ENCODE results near the gene LCNL1. TPM values are rescaled to one million over a fixed set of nuclear protein-coding genes. Genes with fewer than 3 reads are reported as not detected.

LCNL1 gene
- total RNA-seq (not detected), polyA plus RNA-seq (under 1 TPM in 2 of 3 donors, not detected in 1; 0.19 to 0.25 TPM)
- long read RNA-seq, donor 1: 0 reads
- long read RNA-seq, donor 2: 0 reads
- long read RNA-seq, donor 3: 0 reads
- long read RNA-seq, donor 4, partial matches to known transcripts: 0 of 1 reads
- long read RNA-seq, donor 4, other reads (novel, unspliced or antisense): 0 of 1 reads
- long read RNA-seq, donor 5: 0 reads
- long read RNA-seq, donor 6: 0 reads
- long read RNA-seq, donor 7: 0 reads
- long read RNA-seq, donor 8: 0 reads
- long read RNA-seq, donor 9: 0 reads
- long read RNA-seq, donor 10: 0 reads

DNA sequence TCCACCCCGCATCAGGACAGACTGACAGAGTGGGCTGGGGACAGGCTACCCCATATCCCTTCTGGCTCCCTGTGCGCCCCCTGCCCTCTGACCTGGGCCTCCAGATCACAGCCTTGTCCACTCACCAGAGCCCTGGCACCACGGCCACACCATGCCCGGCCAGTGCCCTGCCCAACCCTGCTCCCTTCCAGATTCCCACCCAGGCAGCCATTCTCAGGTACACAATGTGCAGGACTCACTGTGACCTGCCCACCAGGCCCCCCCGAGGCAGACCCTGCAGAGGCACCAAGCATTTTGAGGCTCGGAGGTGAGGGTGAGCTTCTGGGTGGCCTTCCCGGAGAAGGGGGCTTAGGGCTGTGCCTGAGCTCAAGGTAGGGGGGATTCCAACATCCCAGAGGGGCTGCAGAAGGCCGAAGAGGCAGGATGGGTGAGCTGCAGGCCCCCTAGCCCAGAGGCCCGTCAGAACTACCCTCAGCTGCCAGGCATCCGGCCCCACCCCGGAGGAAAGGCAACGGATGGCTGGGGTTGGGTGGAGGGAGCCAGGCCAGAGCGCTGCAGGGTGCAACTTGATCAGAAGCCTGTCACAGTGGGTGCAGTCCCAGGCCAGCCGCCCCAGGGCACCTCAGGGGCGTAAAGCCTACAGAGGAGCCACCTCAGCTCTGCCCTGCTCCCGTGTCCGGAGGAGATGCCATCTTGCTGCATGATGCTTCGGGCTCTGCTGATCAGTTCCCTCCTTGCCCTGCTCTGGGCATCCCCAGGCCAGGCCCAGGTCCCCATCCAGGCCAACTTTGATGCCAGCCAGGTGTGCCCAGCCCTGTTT is at the start of gene LCNL1:
TSS of gene LCNL1 (plus strand) at position 762 of the 820 bp plus-strand sequence. CDS start 594 bp downstream, outside the sequence.
- H3K4me1 ChIP-seq: peaks cover 13 to 30% (median 24%) of the 10 kb centered on the region in 4 donors
- TF ChIP-seq, protein P1, sequence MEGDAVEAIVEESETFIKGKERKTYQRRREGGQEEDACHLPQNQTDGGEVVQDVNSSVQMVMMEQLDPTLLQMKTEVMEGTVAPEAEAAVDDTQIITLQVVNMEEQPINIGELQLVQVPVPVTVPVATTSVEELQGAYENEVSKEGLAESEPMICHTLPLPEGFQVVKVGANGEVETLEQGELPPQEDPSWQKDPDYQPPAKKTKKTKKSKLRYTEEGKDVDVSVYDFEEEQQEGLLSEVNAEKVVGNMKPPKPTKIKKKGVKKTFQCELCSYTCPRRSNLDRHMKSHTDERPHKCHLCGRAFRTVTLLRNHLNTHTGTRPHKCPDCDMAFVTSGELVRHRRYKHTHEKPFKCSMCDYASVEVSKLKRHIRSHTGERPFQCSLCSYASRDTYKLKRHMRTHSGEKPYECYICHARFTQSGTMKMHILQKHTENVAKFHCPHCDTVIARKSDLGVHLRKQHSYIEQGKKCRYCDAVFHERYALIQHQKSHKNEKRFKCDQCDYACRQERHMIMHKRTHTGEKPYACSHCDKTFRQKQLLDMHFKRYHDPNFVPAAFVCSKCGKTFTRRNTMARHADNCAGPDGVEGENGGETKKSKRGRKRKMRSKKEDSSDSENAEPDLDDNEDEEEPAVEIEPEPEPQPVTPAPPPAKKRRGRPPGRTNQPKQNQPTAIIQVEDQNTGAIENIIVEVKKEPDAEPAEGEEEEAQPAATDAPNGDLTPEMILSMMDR (IDR thresholded peaks at IDR 0.05): no peak
- no peak for TF ChIP-seq POLR2A (IDR thresholded peaks at IDR 0.05)
- no peak for TF ChIP-seq EP300 (IDR thresholded peaks at IDR 0.05)
- TF ChIP-seq POLR2AphosphoS5 (IDR thresholded peaks at IDR 0.05): no peak
- H3K36me3 ChIP-seq: no peaks in the 10 kb centered on the region
- H3K9me3 ChIP-seq: no peaks in the 10 kb centered on the region
- peaks cover 12 to 75% (median 34%) of the 10 kb centered on the region in 3 donors for H3K27me3 ChIP-seq
- intact Hi-C loops (cut with DNase I; ENCODE audit: low total_unique reads): no loop called here
- 71 to 78% (median 75%) methylated on average over 17 to 18 of the region's 18 CpGs for WGBS, 5 donors
- no peak for DNase-seq
- peak within 1 kb of the TSS in 2 of 5 donors; percentile 7 to 51 for H3K27ac ChIP-seq
- no peak within 1 kb of the TSS for H3K4me3 ChIP-seq

DNA sequence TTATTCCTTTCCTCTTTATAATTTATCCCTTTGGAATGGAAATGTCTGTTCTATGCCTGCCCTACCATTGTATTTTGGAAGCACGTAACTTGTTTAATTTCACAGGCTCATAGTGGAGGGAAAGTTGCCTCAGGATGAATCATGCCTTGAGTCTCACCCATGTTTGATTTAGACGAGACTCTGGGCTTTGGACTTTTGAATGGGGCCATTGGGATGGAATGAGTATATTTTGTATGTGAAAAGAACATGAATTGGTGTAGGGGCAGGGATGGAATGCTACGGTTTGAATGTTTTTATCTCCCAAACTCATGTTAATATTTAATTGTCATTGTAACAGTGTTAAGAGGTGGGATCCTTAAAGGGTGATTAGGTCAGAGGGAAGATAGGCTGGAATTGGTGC is 48.5 kb upstream of the LCNL1 start:
- H3K36me3 ChIP-seq: peaks cover 0 to 18% (median 9%) of the 10 kb centered on the region in 4 donors
- no peaks in the 10 kb centered on the region for H3K9me3 ChIP-seq
- no peak overlapping the region for H3K27ac ChIP-seq
- H3K4me3 ChIP-seq: no peak overlapping the region
- intact Hi-C loops (cut with DNase I; ENCODE audit: low total_unique reads): no loop called here
- no peak for DNase-seq
- 76 to 87% (median 84%) methylated on average over 3 of the region's 3 CpGs for WGBS, 5 donors
- no peaks in the 10 kb centered on the region for H3K4me1 ChIP-seq
- TF ChIP-seq POLR2AphosphoS5 (IDR thresholded peaks at IDR 0.05): no peak
- no peak for TF ChIP-seq POLR2A (IDR thresholded peaks at IDR 0.05)
- H3K27me3 ChIP-seq: no peaks in the 10 kb centered on the region

GRCh38 chr9:136935651-136936050 is 47.1 kb upstream of the LCNL1 start:
- H3K27me3 ChIP-seq: no peaks in the 10 kb centered on the region
- H3K4me3 ChIP-seq: no peak overlapping the region
- H3K9me3 ChIP-seq: no peaks in the 10 kb centered on the region
- no peak for DNase-seq
- no peak overlapping the region for H3K27ac ChIP-seq
- intact Hi-C loops (cut with DNase I; ENCODE audit: low total_unique reads): no loop called here
- WGBS, 5 donors: 82 to 88% (median 86%) methylated on average over 3 of the region's 3 CpGs
- TF ChIP-seq POLR2A (IDR thresholded peaks at IDR 0.05): no peak
- TF ChIP-seq POLR2AphosphoS5 (IDR thresholded peaks at IDR 0.05): no peak
- TF ChIP-seq EP300 (IDR thresholded peaks at IDR 0.05): no peak
- TF ChIP-seq, protein P1 (IDR thresholded peaks at IDR 0.05): no peak
- peaks cover 11 to 29% (median 22%) of the 10 kb centered on the region in 4 donors for H3K36me3 ChIP-seq
- no peaks in the 10 kb centered on the region for H3K4me1 ChIP-seq

DNA sequence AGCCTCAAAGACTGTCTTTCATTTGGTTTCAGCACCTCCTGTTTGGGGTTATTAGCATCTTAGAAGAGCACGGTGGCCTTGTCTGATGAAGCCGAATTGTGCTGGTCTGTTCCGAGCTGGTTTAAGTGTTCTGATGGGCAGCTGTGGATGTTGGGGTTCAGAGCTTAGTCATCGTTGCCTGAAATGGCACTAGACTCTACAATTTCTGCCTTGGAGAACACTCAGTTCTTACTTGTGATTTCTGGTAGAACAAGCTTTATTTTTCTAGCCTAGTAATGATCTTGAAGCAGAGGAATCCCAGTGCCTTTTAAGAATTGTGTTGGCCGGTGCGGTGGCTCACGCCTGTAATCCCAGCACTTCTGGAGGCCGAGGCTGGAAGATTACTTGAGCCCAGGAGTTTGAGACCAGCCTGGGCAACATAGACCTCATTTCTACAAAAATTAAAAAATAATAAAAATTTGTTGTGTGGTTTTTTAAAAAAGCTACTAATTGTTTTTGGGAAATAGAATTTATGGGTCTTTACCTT is 46.1 kb upstream of the LCNL1 start:
- no peak for DNase-seq
- Histone ChIP-seq H3K9me3 (no peaks in the 10 kb centered on the region), H3K27me3 (no peaks in the 10 kb centered on the region), H3K4me3 (no peak overlapping the region), H3K4me1 (peaks cover 0 to 3% (median under 1%) of the 10 kb centered on the region in 4 donors), H3K36me3 (peaks cover 21 to 39% (median 33%) of the 10 kb centered on the region in 4 donors), H3K27ac (no peak overlapping the region)
- WGBS, 5 donors: 89 to 93% (median 92%) methylated on average over 8 of the region's 8 CpGs
- intact Hi-C loops (cut with DNase I; ENCODE audit: low total_unique reads): no loop called here
- TF ChIP-seq POLR2AphosphoS5 (IDR thresholded peaks at IDR 0.05): no peak
- TF ChIP-seq POLR2A (IDR thresholded peaks at IDR 0.05): no peak
- no peak for TF ChIP-seq EP300 (IDR thresholded peaks at IDR 0.05)
- TF ChIP-seq, protein P1 (IDR thresholded peaks at IDR 0.05): no peak
